ENCODE measurements around the gene AUTS2.

Gene AUTS2

GRCh38 chr7:69864274-69864673 lies 266.0 kb downstream of the AUTS2 start:
- no peak for DNase-seq

GRCh38 chr7:69864822-69865221 lies 266.5 kb downstream of the AUTS2 start:
- DNase-seq = no peak

GRCh38 chr7:69868921-69869320 lies 270.6 kb downstream of the AUTS2 start:
- no peak for DNase-seq

- no peak for DNase-seq
Observed at GRCh38 chr7:69871213-69871885, 273.1 kb downstream of the AUTS2 start.

- DNase-seq = no peak
Observed at GRCh38 chr7:69871886-69872569, 273.8 kb downstream of the AUTS2 start.

GRCh38 chr7:69873512-69873911 lies 275.2 kb downstream of the AUTS2 start:
- no peak for DNase-seq

- DNase-seq = no peak
Observed at GRCh38 chr7:69878015-69878414, 279.7 kb downstream of the AUTS2 start.

- DNase-seq = no peak
Observed at GRCh38 chr7:69878591-69878990, 280.3 kb downstream of the AUTS2 start.

- no peak for DNase-seq
Observed at GRCh38 chr7:69879989-69880388, 281.7 kb downstream of the AUTS2 start.

GRCh38 chr7:69880840-69881239 lies 282.6 kb downstream of the AUTS2 start:
- peak; percentile 55 to 71 for DNase-seq

GRCh38 chr7:69882269-69882668 lies 284.0 kb downstream of the AUTS2 start:
- no peak for DNase-seq

- no peak for DNase-seq
Observed at GRCh38 chr7:69883399-69883891, 285.2 kb downstream of the AUTS2 start.

GRCh38 chr7:69885431-69885830 lies 287.2 kb downstream of the AUTS2 start:
- DNase-seq = no peak

- peak; percentile 88 to 95 for DNase-seq
Observed at GRCh38 chr7:69889338-69889975, 291.2 kb downstream of the AUTS2 start.

GRCh38 chr7:69889976-69890351 lies 291.7 kb downstream of the AUTS2 start:
- no peak for DNase-seq

- DNase-seq = no peak
Observed at GRCh38 chr7:69892790-69893189, 294.5 kb downstream of the AUTS2 start.

- peak in 1 of 2 experiments; percentile 30 for DNase-seq
Observed at GRCh38 chr7:69893906-69894305, 295.6 kb downstream of the AUTS2 start.

GRCh38 chr7:69895446-69895845 lies 297.2 kb downstream of the AUTS2 start:
- no peak for DNase-seq

GRCh38 chr7:69896121-69896520 lies 297.8 kb downstream of the AUTS2 start:
- DNase-seq = no peak

GRCh38 chr7:69898189-69898588 lies 299.9 kb downstream of the AUTS2 start:
- DNase-seq = peak; percentile 94 to 96

GRCh38 chr7:69903410-69903809 lies 305.1 kb downstream of the AUTS2 start:
- DNase-seq = no peak

GRCh38 chr7:69906283-69906995 lies 308.2 kb downstream of the AUTS2 start:
- no peak for DNase-seq

GRCh38 chr7:69907720-69908119 lies 309.4 kb downstream of the AUTS2 start:
- DNase-seq = no peak

Data from NCI-H526 (cell line).